Activated T-helper 17 cell treated with anti-CD3 and anti-CD28 coated beads, Interleukin-2, amount 50 U/mL, for 72 hours (primary cell): ENCODE measurements around the gene ZNF362. TPM values are rescaled to one million over a fixed set of nuclear protein-coding genes. Genes with fewer than 3 reads are reported as not detected.
"Not testable (repeated sequence)": the region's sequence is repeated elsewhere in the genome, so short reads cannot be mapped to it uniquely, and the experiment has no call there.

Experiments used
- ATAC-seq: fragments of 150-1000 bp; cut with Tn5 transposase; replicated peaks from 2 replicates; pipeline ENCODE4 v1.10.0; 2021; ENCODE audit warnings: mild to moderate bottlenecking, moderate library complexity
- H3K27ac Mint-ChIP-seq: one replicate; pipeline ENCODE4 v1.8.0; 2022; ENCODE audit warnings: mixed read lengths
- H3K27me3 Mint-ChIP-seq: one replicate; pipeline ENCODE4 v1.8.0; 2022; ENCODE audit warnings: mixed read lengths
- H3K36me3 Mint-ChIP-seq: one replicate; pipeline ENCODE4 v1.8.0; 2022; ENCODE audit warnings: low read depth, mild to moderate bottlenecking, mixed read lengths
- H3K4me1 Mint-ChIP-seq: one replicate; pipeline ENCODE4 v1.8.0; 2022; ENCODE audit warnings: mixed read lengths
- H3K4me3 Mint-ChIP-seq: one replicate; pipeline ENCODE4 v1.8.0; 2022; ENCODE audit warnings: mild to moderate bottlenecking, mixed read lengths
- H3K9me3 Mint-ChIP-seq: one replicate; pipeline ENCODE4 v1.8.0; 2022; ENCODE audit warnings: mixed read lengths
- total RNA-seq, 2 donors: library from RNA; stranded (reverse); gene quantifications; one replicate each; pipeline ENCODE4 v1.2.3, GENCODE V29; 2022

The ZNF362 gene
- total RNA-seq, 2 donors from 2014 or later = 3.6 to 4.3 TPM

GRCh38 chr1:33236498-33236897, 19.8 kb upstream of the ZNF362 start:
- Mint-ChIP-seq H3K4me3 (no peak overlapping the region), H3K9me3 (no peaks in the 10 kb centered on the region), H3K36me3 (no peaks in the 10 kb centered on the region), H3K27ac (no peak overlapping the region), H3K4me1 (peaks cover 5% of the 10 kb centered on the region), H3K27me3 (peaks cover 10% of the 10 kb centered on the region)
- no peak for ATAC-seq

- no peaks in the 10 kb centered on the region for H3K36me3 Mint-ChIP-seq
- H3K27ac Mint-ChIP-seq = no peak overlapping the region
- no peak overlapping the region for H3K4me3 Mint-ChIP-seq
Measured at GRCh38 chr1:33237579-33237978, 18.7 kb upstream of the ZNF362 start.

GRCh38 chr1:33238194-33238724, 18.0 kb upstream of the ZNF362 start:
- H3K4me1 Mint-ChIP-seq = not testable (repeated sequence)

More at GRCh38 chr1:33237579-33237978, 18.7 kb upstream of the ZNF362 start:
- Mint-ChIP-seq H3K27me3 (peaks cover 15% of the 10 kb centered on the region), H3K4me1 (peaks cover 5% of the 10 kb centered on the region), H3K9me3 (no peaks in the 10 kb centered on the region)
- peak; percentile 75 for ATAC-seq

GRCh38 chr1:33239410-33239809, 16.9 kb upstream of the ZNF362 start:
- not testable (repeated sequence) for ATAC-seq, H3K9me3 Mint-ChIP-seq, H3K36me3 Mint-ChIP-seq

More at GRCh38 chr1:33238194-33238724, 18.0 kb upstream of the ZNF362 start:
- H3K27ac Mint-ChIP-seq, H3K4me3 Mint-ChIP-seq, H3K36me3 Mint-ChIP-seq, H3K27me3 Mint-ChIP-seq, H3K9me3 Mint-ChIP-seq, ATAC-seq: not testable (repeated sequence)

GRCh38 chr1:33241866-33242265, 14.4 kb upstream of the ZNF362 start:
- Mint-ChIP-seq H3K4me1 (no peaks in the 10 kb centered on the region), H3K36me3 (no peaks in the 10 kb centered on the region), H3K4me3 (no peak overlapping the region), H3K27me3 (peaks cover 9% of the 10 kb centered on the region), H3K27ac (no peak overlapping the region), H3K9me3 (no peaks in the 10 kb centered on the region)
- ATAC-seq = no peak

More at GRCh38 chr1:33239410-33239809, 16.9 kb upstream of the ZNF362 start:
- H3K4me3 Mint-ChIP-seq, H3K27ac Mint-ChIP-seq, H3K4me1 Mint-ChIP-seq, H3K27me3 Mint-ChIP-seq: not testable (repeated sequence)

- no peak for ATAC-seq
- H3K36me3 Mint-ChIP-seq = no peaks in the 10 kb centered on the region
- peaks cover 9% of the 10 kb centered on the region for H3K27me3 Mint-ChIP-seq
- H3K4me3 Mint-ChIP-seq = no peak overlapping the region
- H3K4me1 Mint-ChIP-seq = no peaks in the 10 kb centered on the region
- H3K9me3 Mint-ChIP-seq = no peaks in the 10 kb centered on the region
- H3K27ac Mint-ChIP-seq = no peak overlapping the region
Measured at GRCh38 chr1:33242652-33243051, 13.6 kb upstream of the ZNF362 start.

GRCh38 chr1:33244143-33244808, 12.0 kb upstream of the ZNF362 start:
- no peak overlapping the region for H3K4me3 Mint-ChIP-seq
- ATAC-seq = no peak
- H3K36me3 Mint-ChIP-seq = no peaks in the 10 kb centered on the region
- H3K27ac Mint-ChIP-seq = no peak overlapping the region
- peaks cover 13% of the 10 kb centered on the region for H3K27me3 Mint-ChIP-seq
- no peaks in the 10 kb centered on the region for H3K9me3 Mint-ChIP-seq
- no peaks in the 10 kb centered on the region for H3K4me1 Mint-ChIP-seq

- H3K36me3 Mint-ChIP-seq = no peaks in the 10 kb centered on the region
- peaks cover 10% of the 10 kb centered on the region for H3K27me3 Mint-ChIP-seq
- no peak for ATAC-seq
- H3K4me3 Mint-ChIP-seq = no peak overlapping the region
- no peak overlapping the region for H3K27ac Mint-ChIP-seq
- H3K4me1 Mint-ChIP-seq = no peaks in the 10 kb centered on the region
- H3K9me3 Mint-ChIP-seq = no peaks in the 10 kb centered on the region
Measured at GRCh38 chr1:33244809-33245186, 11.5 kb upstream of the ZNF362 start.

GRCh38 chr1:33246171-33246570, 10.1 kb upstream of the ZNF362 start:
- ATAC-seq = no peak
- no peaks in the 10 kb centered on the region for H3K4me1 Mint-ChIP-seq
- no peaks in the 10 kb centered on the region for H3K9me3 Mint-ChIP-seq
- H3K4me3 Mint-ChIP-seq = no peak overlapping the region
- H3K27ac Mint-ChIP-seq = no peak overlapping the region
- peaks cover 17% of the 10 kb centered on the region for H3K27me3 Mint-ChIP-seq
- no peaks in the 10 kb centered on the region for H3K36me3 Mint-ChIP-seq

GRCh38 chr1:33247545-33247944, 8.7 kb upstream of the ZNF362 start:
- Mint-ChIP-seq H3K4me3 (no peak overlapping the region), H3K27me3 (peaks cover 12% of the 10 kb centered on the region)

GRCh38 chr1:33248244-33248643, 8.0 kb upstream of the ZNF362 start:
- no peak overlapping the region for H3K27ac Mint-ChIP-seq
- H3K9me3 Mint-ChIP-seq = no peaks in the 10 kb centered on the region
- no peak for ATAC-seq
- no peaks in the 10 kb centered on the region for H3K4me1 Mint-ChIP-seq
- H3K4me3 Mint-ChIP-seq = no peak overlapping the region
- H3K27me3 Mint-ChIP-seq = peaks cover 12% of the 10 kb centered on the region
- H3K36me3 Mint-ChIP-seq = no peaks in the 10 kb centered on the region

More at GRCh38 chr1:33247545-33247944, 8.7 kb upstream of the ZNF362 start:
- H3K27ac Mint-ChIP-seq = no peak overlapping the region
- no peaks in the 10 kb centered on the region for H3K36me3 Mint-ChIP-seq
- ATAC-seq = no peak
- no peaks in the 10 kb centered on the region for H3K9me3 Mint-ChIP-seq
- H3K4me1 Mint-ChIP-seq = no peaks in the 10 kb centered on the region

- Mint-ChIP-seq H3K27me3 (peaks cover 12% of the 10 kb centered on the region), H3K27ac (no peak overlapping the region), H3K9me3 (no peaks in the 10 kb centered on the region), H3K4me3 (no peak overlapping the region), H3K4me1 (no peaks in the 10 kb centered on the region), H3K36me3 (no peaks in the 10 kb centered on the region)
- no peak for ATAC-seq
Measured at GRCh38 chr1:33249422-33249821, 6.9 kb upstream of the ZNF362 start.

- Mint-ChIP-seq H3K9me3 (no peaks in the 10 kb centered on the region), H3K4me3 (no peak overlapping the region), H3K27me3 (peaks cover 12% of the 10 kb centered on the region), H3K27ac (no peak overlapping the region), H3K4me1 (no peaks in the 10 kb centered on the region), H3K36me3 (no peaks in the 10 kb centered on the region)
- no peak for ATAC-seq
Measured at GRCh38 chr1:33250217-33250616, 6.1 kb upstream of the ZNF362 start.

- Mint-ChIP-seq H3K9me3 (no peaks in the 10 kb centered on the region), H3K27ac (no peak overlapping the region), H3K36me3 (no peaks in the 10 kb centered on the region), H3K4me3 (no peak overlapping the region), H3K4me1 (no peaks in the 10 kb centered on the region), H3K27me3 (peaks cover 12% of the 10 kb centered on the region)
- no peak for ATAC-seq
Measured at GRCh38 chr1:33250724-33251123, 5.6 kb upstream of the ZNF362 start.

GRCh38 chr1:33254491-33254890, 1.8 kb upstream of the ZNF362 start:
- Mint-ChIP-seq H3K9me3 (no peaks in the 10 kb centered on the region), H3K27me3 (peaks cover 7% of the 10 kb centered on the region), H3K27ac (no peak overlapping the region), H3K36me3 (no peaks in the 10 kb centered on the region), H3K4me1 (peaks cover 9% of the 10 kb centered on the region), H3K4me3 (no peak overlapping the region)
- no peak for ATAC-seq
